Activated naive CD4-positive, alpha-beta T cell (primary cell): ENCODE data around the gene SPAG9.
A peak's percentile ranks its signal among the peaks of the same experiment; 100 is the strongest.

Experiments used
- DNase-seq, 4 experiments: peaks; one replicate each; lab custom pipeline; 2025; lab: John Stamatoyannopoulos, UW

Gene SPAG9

GRCh38 chr17:50988427-50988826 is 132.2 kb downstream of the SPAG9 start:
- no peak for DNase-seq

- no peak for DNase-seq
These were observed 133.5 kb downstream of the SPAG9 start for GRCh38 chr17:50986989-50987660.

- no peak for DNase-seq
These were observed 139.4 kb downstream of the SPAG9 start for GRCh38 chr17:50981279-50981678.

GRCh38 chr17:50979524-50979927 is 141.1 kb downstream of the SPAG9 start:
- no peak for DNase-seq

- no peak for DNase-seq
These were observed 143.0 kb downstream of the SPAG9 start for GRCh38 chr17:50977487-50978159.

GRCh38 chr17:50976951-50977472 is 143.7 kb downstream of the SPAG9 start:
- DNase-seq = no peak

- no peak for DNase-seq
These were observed 146.8 kb downstream of the SPAG9 start for GRCh38 chr17:50973557-50974494.

- DNase-seq = no peak
These were observed 148.1 kb downstream of the SPAG9 start for GRCh38 chr17:50972577-50972976.

GRCh38 chr17:50967795-50968194 is 152.9 kb downstream of the SPAG9 start:
- no peak for DNase-seq

- DNase-seq = no peak
These were observed 154.5 kb downstream of the SPAG9 start for GRCh38 chr17:50966163-50966666.

GRCh38 chr17:50963139-50963538 is 157.5 kb downstream of the SPAG9 start:
- DNase-seq = no peak

- DNase-seq = no peak
These were observed 159.1 kb downstream of the SPAG9 start for GRCh38 chr17:50961282-50962220.

- DNase-seq = no peak
These were observed 161.3 kb downstream of the SPAG9 start for GRCh38 chr17:50959341-50959740.

- no peak for DNase-seq
These were observed 162.8 kb downstream of the SPAG9 start for GRCh38 chr17:50957600-50958575.

GRCh38 chr17:50956750-50957523 is 163.7 kb downstream of the SPAG9 start:
- DNase-seq = peak in 3 of 4 experiments; percentile 20 to 57 (median 22)

GRCh38 chr17:50956409-50956749 is 164.3 kb downstream of the SPAG9 start:
- DNase-seq = no peak

GRCh38 chr17:50955667-50956120 is 165.0 kb downstream of the SPAG9 start:
- no peak for DNase-seq

- DNase-seq = no peak
These were observed 165.5 kb downstream of the SPAG9 start for GRCh38 chr17:50955160-50955559.

GRCh38 chr17:50954641-50955121 is 166.0 kb downstream of the SPAG9 start:
- no peak for DNase-seq
